Islet precursor cell (in vitro differentiated cells): ENCODE data around the gene MGST2.
"Not testable (repeated sequence)": the region's sequence is repeated elsewhere in the genome, so short reads cannot be mapped to it uniquely, and the experiment has no call there.

Experiments
- DNase-seq: peaks from one replicate; pipeline ENCODE4 v3.0.0-alpha.2; 2018

MGST2 gene

GRCh38 chr4:139672732-139673131 is 7.1 kb downstream of the MGST2 start:
- no peak for DNase-seq

GRCh38 chr4:139674875-139675550 is 9.4 kb downstream of the MGST2 start:
- DNase-seq, result no peak

GRCh38 chr4:139675651-139676050 is 10.0 kb downstream of the MGST2 start:
- DNase-seq, result no peak

- DNase-seq, result no peak
Measured at GRCh38 chr4:139676365-139676764, 10.7 kb downstream of the MGST2 start.

- DNase-seq, result no peak
Measured at GRCh38 chr4:139676913-139677585, 11.4 kb downstream of the MGST2 start.

GRCh38 chr4:139682309-139682708 is 16.7 kb downstream of the MGST2 start:
- no peak for DNase-seq

GRCh38 chr4:139682741-139683151 is 17.1 kb downstream of the MGST2 start:
- no peak for DNase-seq

- no peak for DNase-seq
Measured at GRCh38 chr4:139684351-139684750, 18.7 kb downstream of the MGST2 start.

- no peak for DNase-seq
Measured at GRCh38 chr4:139685180-139685579, 19.6 kb downstream of the MGST2 start.

GRCh38 chr4:139686130-139686529 is 20.5 kb downstream of the MGST2 start:
- DNase-seq, result no peak

GRCh38 chr4:139686988-139687387 is 21.4 kb downstream of the MGST2 start:
- no peak for DNase-seq

GRCh38 chr4:139689093-139689722 is 23.6 kb downstream of the MGST2 start:
- DNase-seq, result no peak

GRCh38 chr4:139690419-139690818 is 24.8 kb downstream of the MGST2 start:
- DNase-seq, result no peak

GRCh38 chr4:139692309-139693012 is 26.8 kb downstream of the MGST2 start:
- no peak for DNase-seq

- no peak for DNase-seq
Measured at GRCh38 chr4:139694522-139695107, 29.0 kb downstream of the MGST2 start.

- DNase-seq, result no peak
Measured at GRCh38 chr4:139696491-139696890, 30.9 kb downstream of the MGST2 start.

- not testable (repeated sequence) for DNase-seq
Measured at GRCh38 chr4:139698167-139698925, 32.7 kb downstream of the MGST2 start.

GRCh38 chr4:139700568-139700967 is 34.9 kb downstream of the MGST2 start:
- DNase-seq, result no peak

GRCh38 chr4:139704915-139705485 is 39.4 kb downstream of the MGST2 start:
- no peak for DNase-seq

GRCh38 chr4:139709660-139710059 is 44.0 kb downstream of the MGST2 start:
- no peak for DNase-seq

GRCh38 chr4:139710073-139710472 is 44.5 kb downstream of the MGST2 start:
- DNase-seq, result no peak

GRCh38 chr4:139711461-139711860 is 45.8 kb downstream of the MGST2 start:
- no peak for DNase-seq
